ENCODE results near the gene DGKG. TPM values are rescaled to one million over a fixed set of nuclear protein-coding genes. Genes with fewer than 3 reads are reported as not detected.

Gene DGKG
- total and polyA plus RNA-seq, 2 of the 8 experiments (the other 6 are each of a cell fraction or from before 2014, with no cell fraction given), result 0.30 to 0.48 TPM

DNA sequence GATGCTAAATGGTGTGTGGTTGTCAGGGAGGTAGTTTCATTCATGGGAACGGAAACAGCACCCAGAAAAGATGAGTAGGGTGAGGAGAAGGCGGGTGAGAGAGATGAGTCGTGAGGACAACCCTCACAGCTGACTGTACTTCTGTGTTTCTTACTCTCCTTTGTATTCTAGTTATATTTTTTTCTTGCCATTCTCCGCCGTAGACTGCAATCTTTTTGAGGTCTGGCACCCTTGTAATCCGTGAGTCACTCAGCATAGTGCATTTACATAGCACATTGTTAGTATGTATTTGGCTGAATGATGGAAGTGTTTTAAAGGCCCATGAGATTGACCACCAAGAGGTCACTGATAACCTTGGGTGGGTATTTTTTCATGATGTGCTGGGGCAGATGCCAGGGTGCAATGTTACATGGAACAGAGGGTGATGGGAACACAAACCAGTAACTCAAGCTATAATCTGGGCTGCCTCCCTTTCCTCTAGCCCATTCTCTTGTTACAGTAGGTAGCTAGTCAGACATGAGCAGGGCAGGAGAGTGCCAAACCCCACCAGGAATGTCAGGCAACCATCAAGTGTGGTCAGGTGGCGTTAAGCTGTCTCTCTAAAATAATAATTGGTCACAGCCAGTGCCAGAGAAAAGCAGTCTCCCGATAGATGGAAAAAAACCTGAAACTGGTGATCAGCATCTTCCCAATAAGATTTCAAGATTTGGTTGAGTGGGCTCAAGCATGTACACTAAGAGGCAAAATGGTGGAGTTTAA lies 18.8 kb upstream of the DGKG start:
- H3K9ac ChIP-seq (replicated peaks in 1 of 4; ENCODE audit: extremely low read depth in 1 of 4, low read depth in 3 of 4, low read length in 3 of 4), result no peak overlapping the region
- 89% methylated on average over 8 of the region's 8 CpGs; no CpG with 5 or more reads in 1 of the 2 experiments for WGBS, 2 experiments (ENCODE audit: extremely low coverage in 1 of 2, insufficient coverage in 1 of 2, insufficient read length in 1 of 2, insufficient replicate concordance in 2 of 2, low coverage in 1 of 2, low lambda C conversion rate in 2 of 2, missing lambda C conversion rate in 1 of 2)
- H4K8ac ChIP-seq (ENCODE audit: extremely low read depth, insufficient read depth, low read length), result no peak overlapping the region
- no peaks in the 10 kb centered on the region for H3K36me3 ChIP-seq (ENCODE audit: control insufficient read depth in 2 of 4, insufficient read depth in 4 of 4, low read length in 3 of 4)
- no peaks in the 10 kb centered on the region; the same call in 1 of the 2 replicates for H3K23me2 ChIP-seq (ENCODE audit: low read depth, low read length)
- FAIRE-seq (no peak), DNase-seq (ENCODE audit: low read depth in 1 of 2, low spot score in 2 of 2) (no peak)
- no peaks in the 10 kb centered on the region for H3K79me1 ChIP-seq (ENCODE audit: low read depth, low read length)
- H3K18ac ChIP-seq (ENCODE audit: extremely low read depth, low read length), result no peak overlapping the region
- no peaks in the 10 kb centered on the region for H3K9me3 ChIP-seq (ENCODE audit: insufficient read depth in 2 of 2, low read depth in 1 of 2, low read length in 1 of 2)
- H3K14ac ChIP-seq (ENCODE audit: insufficient read length), result no peak overlapping the region
- no peak overlapping the region for H3K56ac ChIP-seq (replicated peaks; ENCODE audit: insufficient read length, low read depth, low read length)
- H3K4me3 ChIP-seq (ENCODE audit: extremely low read depth in 1 of 4, insufficient read depth in 2 of 4, low read depth in 3 of 4, low read length in 4 of 4), result no peak overlapping the region
- no peak overlapping the region for H4K5ac ChIP-seq (ENCODE audit: insufficient read length, low read depth, low read length)
- no peak overlapping the region for H3K23ac ChIP-seq (ENCODE audit: insufficient read length)
- H3K27ac ChIP-seq (ENCODE audit: low read depth, low read length), result no peak overlapping the region
- no peak overlapping the region for H2AK5ac ChIP-seq (ENCODE audit: low read depth, low read length)
- H3K4me1 ChIP-seq (replicated peaks in 1 of 4; ENCODE audit: control insufficient read depth in 3 of 4, insufficient read depth in 4 of 4, low read length in 3 of 4), result peaks cover 0 to 4% (median 0%) of the 10 kb centered on the region in 4 experiments; a peak in 2 of 7 replicates
- H2BK5ac ChIP-seq (ENCODE audit: low read depth, low read length), result no peak overlapping the region
- 0 out of 7 replicates have a peak, but pooled peaks cover 0 to 2% (median 0%) of the 10 kb centered on the region in 4 experiments for H3K27me3 ChIP-seq (replicated peaks in 1 of 4; ENCODE audit: control insufficient read depth in 3 of 4, extremely low read depth in 1 of 4, insufficient read depth in 3 of 4, low read length in 3 of 4)
- no peak overlapping the region for H3K4me2 ChIP-seq (ENCODE audit: insufficient read depth in 1 of 2, low read depth in 2 of 2, low read length in 2 of 2)
- no peak overlapping the region for H2BK15ac ChIP-seq (ENCODE audit: low read length)
- H4K91ac ChIP-seq (replicated peaks; ENCODE audit: insufficient read length, low read length), result no peak overlapping the region
- no peak overlapping the region for H2BK20ac ChIP-seq (ENCODE audit: low read length)
- no peaks in the 10 kb centered on the region for H3K79me2 ChIP-seq (ENCODE audit: control insufficient read depth in 1 of 2, insufficient read depth in 2 of 2, low read length in 2 of 2)
- H2AFZ ChIP-seq (ENCODE audit: low read length), result no peak overlapping the region
- no peak overlapping the region for H2BK120ac ChIP-seq (replicated peaks; ENCODE audit: low read depth, low read length)
- no peaks in the 10 kb centered on the region for H4K20me1 ChIP-seq (replicated peaks in 1 of 2; ENCODE audit: control insufficient read depth in 1 of 2, insufficient read depth in 2 of 2, low read length in 2 of 2)
- no peak overlapping the region for H3K4ac ChIP-seq (replicated peaks; ENCODE audit: insufficient read length, low read depth, low read length)
- ChIA-PET POLR2A (ENCODE audit: partially characterized antibody) (interaction anchor here (0.7 kb wide), 1 partner anchor 14 kb away, joined by 3 read pairs; no protein-coding TSS in a partner anchor), CTCF (ENCODE audit: partially characterized antibody) (interaction anchor here (1.0 to 3.1 kb wide), 3 partner anchors 15 to 159 kb away, joined by 3 to 9 read pairs (median 3); no protein-coding TSS in a partner anchor)
- H2BK12ac ChIP-seq (ENCODE audit: low read depth, low read length), result no peak overlapping the region
- no peak for TF ChIP-seq NRF1 (IDR thresholded peaks at IDR 0.05; ENCODE audit: low read depth, low read length)
- TF ChIP-seq BACH1 (IDR thresholded peaks at IDR 0.05; ENCODE audit: low read length), result no peak
- no peak for TF ChIP-seq SIN3A (conservative IDR thresholded peaks at IDR 0.05 in 1 of 2, IDR thresholded peaks at IDR 0.05 in 1 of 2; ENCODE audit: low read depth in 1 of 2, low read length in 2 of 2)
- no peak for TF ChIP-seq EZH2 (IDR thresholded peaks at IDR 0.05; ENCODE audit: low read depth, low read length, severe bottlenecking)
